Measurements from ENCODE around the gene SLC4A1.
A peak's percentile ranks its signal among the peaks of the same experiment; 100 is the strongest.

SLC4A1 gene

GRCh38 chr17:44267165-44267455, 825 bp downstream of the SLC4A1 start:
- Histone ChIP-seq H2BK120ac (ENCODE audit: low read depth, low read length) (no peak overlapping the region), H3K4me1 (ENCODE audit: control insufficient read depth in 2 of 2, insufficient read depth in 1 of 2, low read depth in 1 of 2, low read length in 2 of 2) (peaks cover 0 to 3% of the 10 kb centered on the region in 2 donors), H3K36me3 (replicated peaks in 1 of 2; ENCODE audit: control insufficient read depth in 2 of 2, insufficient read depth in 2 of 2, low read length in 2 of 2) (no peaks in the 10 kb centered on the region), H3K9me3 (replicated peaks in 1 of 2; ENCODE audit: control insufficient read depth in 2 of 2, insufficient read depth in 1 of 2, low read depth in 1 of 2, low read length in 2 of 2) (no peaks in the 10 kb centered on the region), H3K9ac (ENCODE audit: low read depth, low read length, poor library complexity) (no peak overlapping the region), H3K79me1 (ENCODE audit: low read depth, low read length) (no peaks in the 10 kb centered on the region), H3K4me2 (ENCODE audit: insufficient read depth, low read length, poor library complexity, severe bottlenecking) (no peak overlapping the region), H3K27me3 (ENCODE audit: control insufficient read depth in 3 of 3, insufficient read depth in 3 of 3, low read depth in 1 of 3, low read length in 3 of 3) (peaks cover 0 to 41% (median 0%) of the 10 kb centered on the region in 3 experiments), H2BK12ac (ENCODE audit: low read length) (no peak overlapping the region), H3K14ac (ENCODE audit: low read length) (no peak overlapping the region), H3K4me3 (ENCODE audit: low read length in 2 of 2) (no peak overlapping the region), H3K23ac (ENCODE audit: low read depth, low read length, poor library complexity) (no peak overlapping the region), H2BK15ac (ENCODE audit: low read length) (no peak overlapping the region), H2AK5ac (ENCODE audit: low read depth, low read length) (no peak overlapping the region), H3K18ac (ENCODE audit: low read length) (no peak overlapping the region), H4K8ac (ENCODE audit: low read depth, low read length) (no peak overlapping the region), H3K4ac (ENCODE audit: low read length) (no peak overlapping the region), H4K91ac (ENCODE audit: low read depth, low read length, poor library complexity) (no peak overlapping the region), H2AFZ (ENCODE audit: low read length) (no peak overlapping the region), H3K27ac (replicated peaks; ENCODE audit: low read length) (no peak overlapping the region), H2BK5ac (ENCODE audit: low read length) (no peak overlapping the region)
- WGBS, 2 donors (ENCODE audit: extremely low coverage in 2 of 2, insufficient read length in 2 of 2, insufficient replicate concordance in 1 of 2): no CpG with 5 or more reads among the region's 5 CpGs
- DNase-seq (ENCODE audit: low spot score): no peak

- Histone ChIP-seq H3K18ac (ENCODE audit: low read length) (no peak overlapping the region), H3K27ac (replicated peaks; ENCODE audit: low read length) (no peak overlapping the region), H3K9me3 (replicated peaks in 1 of 2; ENCODE audit: control insufficient read depth in 2 of 2, insufficient read depth in 1 of 2, low read depth in 1 of 2, low read length in 2 of 2) (no peaks in the 10 kb centered on the region), H3K4me2 (ENCODE audit: insufficient read depth, low read length, poor library complexity, severe bottlenecking) (no peak overlapping the region), H3K9ac (ENCODE audit: low read depth, low read length, poor library complexity) (no peak overlapping the region), H2BK15ac (ENCODE audit: low read length) (no peak overlapping the region), H3K23ac (ENCODE audit: low read depth, low read length, poor library complexity) (no peak overlapping the region), H2BK5ac (ENCODE audit: low read length) (no peak overlapping the region), H4K91ac (ENCODE audit: low read depth, low read length, poor library complexity) (no peak overlapping the region), H3K14ac (ENCODE audit: low read length) (no peak overlapping the region), H3K4me1 (ENCODE audit: control insufficient read depth in 2 of 2, insufficient read depth in 1 of 2, low read depth in 1 of 2, low read length in 2 of 2) (peaks cover 0 to 3% of the 10 kb centered on the region in 2 donors), H2BK120ac (ENCODE audit: low read depth, low read length) (no peak overlapping the region), H3K4me3 (ENCODE audit: low read length in 2 of 2) (no peak overlapping the region), H3K27me3 (ENCODE audit: control insufficient read depth in 3 of 3, insufficient read depth in 3 of 3, low read depth in 1 of 3, low read length in 3 of 3) (peaks cover 0 to 40% (median 0%) of the 10 kb centered on the region in 3 experiments), H3K79me1 (ENCODE audit: low read depth, low read length) (no peaks in the 10 kb centered on the region), H2BK12ac (ENCODE audit: low read length) (no peak overlapping the region), H2AFZ (ENCODE audit: low read length) (no peak overlapping the region), H3K36me3 (replicated peaks in 1 of 2; ENCODE audit: control insufficient read depth in 2 of 2, insufficient read depth in 2 of 2, low read length in 2 of 2) (no peaks in the 10 kb centered on the region), H4K8ac (ENCODE audit: low read depth, low read length) (no peak overlapping the region), H3K4ac (ENCODE audit: low read length) (no peak overlapping the region), H2AK5ac (ENCODE audit: low read depth, low read length) (no peak overlapping the region)
- no peak for DNase-seq (ENCODE audit: low spot score)
- no CpG with 5 or more reads among the region's 9 CpGs for WGBS, 2 donors (ENCODE audit: extremely low coverage in 2 of 2, insufficient read length in 2 of 2, insufficient replicate concordance in 1 of 2)
These were observed 1.4 kb downstream of the SLC4A1 start for GRCh38 chr17:44266402-44267164.

GRCh38 chr17:44263345-44263902, 4.5 kb downstream of the SLC4A1 start:
- WGBS, 2 donors (ENCODE audit: extremely low coverage in 2 of 2, insufficient read length in 2 of 2, insufficient replicate concordance in 1 of 2): no CpG with 5 or more reads among the region's 7 CpGs

GRCh38 chr17:44262654-44263225, 5.2 kb downstream of the SLC4A1 start:
- Histone ChIP-seq H3K18ac (ENCODE audit: low read length) (peak overlapping the region; percentile 48), H3K4me2 (ENCODE audit: insufficient read depth, low read length, poor library complexity, severe bottlenecking) (no peak overlapping the region), H3K27me3 (ENCODE audit: control insufficient read depth in 3 of 3, insufficient read depth in 3 of 3, low read depth in 1 of 3, low read length in 3 of 3) (peaks cover 0 to 55% (median 0%) of the 10 kb centered on the region in 3 experiments), H3K14ac (ENCODE audit: low read length) (no peak overlapping the region), H3K9me3 (replicated peaks in 1 of 2; ENCODE audit: control insufficient read depth in 2 of 2, insufficient read depth in 1 of 2, low read depth in 1 of 2, low read length in 2 of 2) (no peaks in the 10 kb centered on the region), H2BK120ac (ENCODE audit: low read depth, low read length) (no peak overlapping the region), H2BK5ac (ENCODE audit: low read length) (no peak overlapping the region), H3K23ac (ENCODE audit: low read depth, low read length, poor library complexity) (peak overlapping the region; percentile 13), H3K9ac (ENCODE audit: low read depth, low read length, poor library complexity) (no peak overlapping the region), H3K4me3 (ENCODE audit: low read length in 2 of 2) (no peak overlapping the region), H2BK12ac (ENCODE audit: low read length) (no peak overlapping the region), H3K79me1 (ENCODE audit: low read depth, low read length) (no peaks in the 10 kb centered on the region), H3K4ac (ENCODE audit: low read length) (peak overlapping the region; percentile 24), H4K91ac (ENCODE audit: low read depth, low read length, poor library complexity) (no peak overlapping the region), H3K36me3 (replicated peaks in 1 of 2; ENCODE audit: control insufficient read depth in 2 of 2, insufficient read depth in 2 of 2, low read length in 2 of 2) (no peaks in the 10 kb centered on the region), H2AK5ac (ENCODE audit: low read depth, low read length) (peak overlapping the region; percentile 32), H2AFZ (ENCODE audit: low read length) (no peak overlapping the region), H3K4me1 (ENCODE audit: control insufficient read depth in 2 of 2, insufficient read depth in 1 of 2, low read depth in 1 of 2, low read length in 2 of 2) (no peaks in the 10 kb centered on the region), H2BK15ac (ENCODE audit: low read length) (no peak overlapping the region), H3K27ac (replicated peaks; ENCODE audit: low read length) (no peak overlapping the region), H4K8ac (ENCODE audit: low read depth, low read length) (no peak overlapping the region)
- DNase-seq (ENCODE audit: low spot score): no peak
- WGBS, 2 donors (ENCODE audit: extremely low coverage in 2 of 2, insufficient read length in 2 of 2, insufficient replicate concordance in 1 of 2): no CpG with 5 or more reads among the region's 11 CpGs

More at GRCh38 chr17:44263345-44263902, 4.5 kb downstream of the SLC4A1 start:
- Histone ChIP-seq H2BK12ac (ENCODE audit: low read length) (no peak overlapping the region), H4K8ac (ENCODE audit: low read depth, low read length) (no peak overlapping the region), H2AK5ac (ENCODE audit: low read depth, low read length) (peak overlapping the region; percentile 32), H3K36me3 (replicated peaks in 1 of 2; ENCODE audit: control insufficient read depth in 2 of 2, insufficient read depth in 2 of 2, low read length in 2 of 2) (no peaks in the 10 kb centered on the region), H3K27me3 (ENCODE audit: control insufficient read depth in 3 of 3, insufficient read depth in 3 of 3, low read depth in 1 of 3, low read length in 3 of 3) (peaks cover 0 to 52% (median 0%) of the 10 kb centered on the region in 3 experiments), H4K91ac (ENCODE audit: low read depth, low read length, poor library complexity) (no peak overlapping the region), H2BK120ac (ENCODE audit: low read depth, low read length) (no peak overlapping the region), H3K4me3 (ENCODE audit: low read length in 2 of 2) (no peak overlapping the region), H3K4me1 (ENCODE audit: control insufficient read depth in 2 of 2, insufficient read depth in 1 of 2, low read depth in 1 of 2, low read length in 2 of 2) (peaks cover 0 to 3% of the 10 kb centered on the region in 2 donors), H2BK15ac (ENCODE audit: low read length) (no peak overlapping the region), H3K79me1 (ENCODE audit: low read depth, low read length) (no peaks in the 10 kb centered on the region), H3K27ac (replicated peaks; ENCODE audit: low read length) (no peak overlapping the region), H3K9ac (ENCODE audit: low read depth, low read length, poor library complexity) (no peak overlapping the region), H2BK5ac (ENCODE audit: low read length) (no peak overlapping the region), H2AFZ (ENCODE audit: low read length) (no peak overlapping the region), H3K4ac (ENCODE audit: low read length) (no peak overlapping the region), H3K4me2 (ENCODE audit: insufficient read depth, low read length, poor library complexity, severe bottlenecking) (no peak overlapping the region), H3K18ac (ENCODE audit: low read length) (no peak overlapping the region), H3K9me3 (replicated peaks in 1 of 2; ENCODE audit: control insufficient read depth in 2 of 2, insufficient read depth in 1 of 2, low read depth in 1 of 2, low read length in 2 of 2) (no peaks in the 10 kb centered on the region), H3K23ac (ENCODE audit: low read depth, low read length, poor library complexity) (no peak overlapping the region), H3K14ac (ENCODE audit: low read length) (no peak overlapping the region)
- DNase-seq (ENCODE audit: low spot score): no peak
